HL-60/S4 treated with retinoic acid at 250 ng/mL for 4 days and 3 days (cell line): ENCODE measurements around the gene MYH11.
"Not testable (repeated sequence)": the region's sequence is repeated elsewhere in the genome, so short reads cannot be mapped to it uniquely, and the experiment has no call there.

ENCODE experiments used
- in situ Hi-C: fragments of 300-500 bp; cut with MboI; formaldehyde crosslinking; loops from 2 replicates; pipeline ENCODE4 v1.7.0; 2022; ENCODE audit warnings: low sequenced_read_pairs

The MYH11 gene

GRCh38 chr16:15686287-15686686 lies 170.5 kb downstream of the MYH11 start:
- in situ Hi-C loops = no loop called here

- in situ Hi-C loops = no loop called here
Measured at GRCh38 chr16:15682105-15682570, 174.7 kb downstream of the MYH11 start.

- in situ Hi-C loops = no loop called here
Measured at GRCh38 chr16:15677447-15677846, 179.4 kb downstream of the MYH11 start.

- in situ Hi-C loops = no loop called here
Measured at GRCh38 chr16:15676506-15676905, 180.3 kb downstream of the MYH11 start.

GRCh38 chr16:15674571-15674970 lies 182.3 kb downstream of the MYH11 start:
- in situ Hi-C loops = no loop called here

GRCh38 chr16:15672514-15673167 lies 184.2 kb downstream of the MYH11 start:
- in situ Hi-C loops = no loop called here

- in situ Hi-C loops = not testable (repeated sequence)
Measured at GRCh38 chr16:15672127-15672513, 184.7 kb downstream of the MYH11 start.

GRCh38 chr16:15671530-15672117 lies 185.2 kb downstream of the MYH11 start:
- in situ Hi-C loops = no loop called here

- in situ Hi-C loops = no loop called here
Measured at GRCh38 chr16:15667091-15667742, 189.6 kb downstream of the MYH11 start.

GRCh38 chr16:15665107-15665506 lies 191.7 kb downstream of the MYH11 start:
- in situ Hi-C loops = no loop called here

GRCh38 chr16:15660203-15660601 lies 196.6 kb downstream of the MYH11 start:
- in situ Hi-C loops = no loop called here

GRCh38 chr16:15658556-15658955 lies 198.3 kb downstream of the MYH11 start:
- in situ Hi-C loops = no loop called here

GRCh38 chr16:15658149-15658548 lies 198.7 kb downstream of the MYH11 start:
- in situ Hi-C loops = no loop called here

- in situ Hi-C loops = not testable (repeated sequence)
Measured at GRCh38 chr16:15655561-15655960, 201.3 kb downstream of the MYH11 start.

GRCh38 chr16:15654591-15654990 lies 202.2 kb downstream of the MYH11 start:
- in situ Hi-C loops = no loop called here

GRCh38 chr16:15653227-15653626 lies 203.6 kb downstream of the MYH11 start:
- in situ Hi-C loops = no loop called here
